Skeletal muscle satellite cell (primary cell): ENCODE data around the gene ALOX5AP.

Experiments
- H3K27me3 ChIP-seq: 2 replicates; pipeline ENCODE4 v1.7.0; 2013; ENCODE audit warnings: low read length; ENCODE audit not compliant: control insufficient read depth, insufficient read depth
- H3K36me3 ChIP-seq: 2 replicates; pipeline ENCODE4 v1.7.0; 2013; ENCODE audit warnings: mild to moderate bottlenecking, control low read depth, low read length; ENCODE audit not compliant: insufficient read depth
- H3K4me1 ChIP-seq: 2 replicates; pipeline ENCODE4 v1.7.0; 2013; ENCODE audit warnings: low read length; ENCODE audit not compliant: control insufficient read depth, insufficient read depth
- H3K4me2 ChIP-seq: 2 replicates; pipeline ENCODE4 v1.7.0; 2013; ENCODE audit warnings: mild to moderate bottlenecking, low read length
- H3K4me3 ChIP-seq: 2 replicates; pipeline ENCODE4 v1.7.0; 2013; ENCODE audit warnings: low read length
- H3K9ac ChIP-seq: 2 replicates; pipeline ENCODE4 v1.7.0; 2013; ENCODE audit warnings: mild to moderate bottlenecking, low read depth, low read length, moderate library complexity
- H3K9me3 ChIP-seq: replicated peaks from 2 replicates; pipeline ENCODE4 v1.7.0; 2013; ENCODE audit warnings: mild to moderate bottlenecking, control low read depth, low read length

Gene ALOX5AP

GRCh38 chr13:30805603-30806011 is 70.3 kb downstream of the ALOX5AP start:
- Histone ChIP-seq H3K4me1 (peaks cover 26% of the 10 kb centered on the region), H3K9ac (no peak overlapping the region), H3K9me3 (no peaks in the 10 kb centered on the region), H3K36me3 (no peaks in the 10 kb centered on the region), H3K4me2 (no peak overlapping the region), H3K4me3 (no peak overlapping the region), H3K27me3 (no peaks in the 10 kb centered on the region)

DNA sequence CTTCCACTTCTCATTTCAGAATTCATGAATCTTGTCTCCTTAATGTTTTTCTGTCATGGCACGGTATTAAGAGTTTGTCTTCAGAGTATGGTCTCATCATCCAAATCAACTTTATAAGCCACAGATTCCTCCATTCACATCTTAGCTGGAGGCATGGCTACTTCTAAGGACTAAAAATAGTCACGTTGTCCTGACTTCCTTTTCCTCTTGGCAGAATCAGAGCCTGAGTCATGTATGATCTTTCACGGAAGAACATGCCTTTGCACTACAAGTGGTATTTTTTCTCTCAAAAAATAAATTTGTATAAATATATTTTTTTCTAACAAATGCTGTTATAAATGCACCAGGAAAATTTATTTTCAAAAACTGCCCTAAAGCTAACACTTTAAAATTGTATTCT is 71.4 kb downstream of the ALOX5AP start:
- Histone ChIP-seq H3K36me3 (no peaks in the 10 kb centered on the region), H3K9me3 (no peaks in the 10 kb centered on the region), H3K9ac (no peak overlapping the region), H3K27me3 (no peaks in the 10 kb centered on the region), H3K4me1 (peaks cover 26% of the 10 kb centered on the region), H3K4me3 (no peak overlapping the region), H3K4me2 (no peak overlapping the region)

- Histone ChIP-seq H3K4me1 (peaks cover 26% of the 10 kb centered on the region), H3K9me3 (no peaks in the 10 kb centered on the region), H3K9ac (no peak overlapping the region), H3K36me3 (no peaks in the 10 kb centered on the region), H3K27me3 (no peaks in the 10 kb centered on the region), H3K4me2 (no peak overlapping the region), H3K4me3 (no peak overlapping the region)
These were observed 72.0 kb downstream of the ALOX5AP start for GRCh38 chr13:30807392-30807791.

GRCh38 chr13:30808600-30808999 is 73.3 kb downstream of the ALOX5AP start:
- Histone ChIP-seq H3K36me3 (no peaks in the 10 kb centered on the region), H3K9ac (no peak overlapping the region), H3K4me3 (no peak overlapping the region)

DNA sequence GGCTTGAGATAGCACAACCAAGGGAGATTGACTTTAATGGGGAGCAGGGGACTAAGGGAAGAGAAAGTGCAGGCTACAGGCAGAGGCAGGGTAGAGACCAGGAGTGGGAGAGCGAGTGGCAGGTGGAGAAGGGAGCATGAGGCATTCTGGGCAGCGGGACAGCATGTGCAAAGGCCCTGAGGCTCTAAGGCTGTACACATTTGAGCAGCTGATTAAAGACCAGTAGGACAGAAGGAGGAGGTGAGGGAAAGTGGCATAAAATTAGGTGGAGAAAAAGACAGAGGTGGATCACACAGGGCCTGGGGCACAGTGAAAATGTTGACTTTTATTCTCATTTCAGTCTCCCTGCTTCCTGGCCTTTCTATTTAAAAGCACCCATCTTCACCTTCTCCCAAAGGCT is 74.4 kb downstream of the ALOX5AP start:
- H3K36me3 ChIP-seq, result no peaks in the 10 kb centered on the region
- H3K4me3 ChIP-seq, result no peak overlapping the region
- no peaks in the 10 kb centered on the region for H3K27me3 ChIP-seq
- no peak overlapping the region for H3K4me2 ChIP-seq
- no peaks in the 10 kb centered on the region for H3K9me3 ChIP-seq
- H3K9ac ChIP-seq, result no peak overlapping the region
- peaks cover 14% of the 10 kb centered on the region for H3K4me1 ChIP-seq

More at GRCh38 chr13:30808600-30808999, 73.3 kb downstream of the ALOX5AP start:
- Histone ChIP-seq H3K27me3 (no peaks in the 10 kb centered on the region), H3K9me3 (no peaks in the 10 kb centered on the region), H3K4me1 (peaks cover 15% of the 10 kb centered on the region), H3K4me2 (no peak overlapping the region)

DNA sequence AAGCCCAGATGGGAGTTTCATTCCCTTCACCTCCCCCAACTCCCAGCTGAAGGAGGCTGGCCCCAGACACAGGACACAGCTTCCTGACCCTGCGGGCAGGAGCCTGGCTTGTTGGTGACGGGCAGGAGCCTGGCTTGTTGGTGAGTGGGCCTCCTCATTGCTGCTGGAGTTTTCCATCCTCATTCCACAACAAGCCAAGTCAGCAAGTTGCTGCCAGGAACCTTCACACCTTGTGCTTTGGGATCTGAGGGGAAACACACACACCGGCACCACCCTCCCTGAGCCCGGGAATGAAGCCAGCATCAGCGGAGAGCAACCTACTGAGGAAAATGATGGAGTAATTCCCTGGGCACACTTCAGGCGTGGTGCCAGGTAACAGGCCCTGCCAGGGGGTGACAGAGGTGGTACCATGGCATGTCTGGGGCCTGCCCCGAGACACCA is 74.9 kb downstream of the ALOX5AP start:
- Histone ChIP-seq H3K4me1 (peaks cover 14% of the 10 kb centered on the region), H3K9ac (no peak overlapping the region), H3K9me3 (no peaks in the 10 kb centered on the region), H3K4me2 (no peak overlapping the region), H3K27me3 (no peaks in the 10 kb centered on the region), H3K36me3 (no peaks in the 10 kb centered on the region), H3K4me3 (no peak overlapping the region)

DNA sequence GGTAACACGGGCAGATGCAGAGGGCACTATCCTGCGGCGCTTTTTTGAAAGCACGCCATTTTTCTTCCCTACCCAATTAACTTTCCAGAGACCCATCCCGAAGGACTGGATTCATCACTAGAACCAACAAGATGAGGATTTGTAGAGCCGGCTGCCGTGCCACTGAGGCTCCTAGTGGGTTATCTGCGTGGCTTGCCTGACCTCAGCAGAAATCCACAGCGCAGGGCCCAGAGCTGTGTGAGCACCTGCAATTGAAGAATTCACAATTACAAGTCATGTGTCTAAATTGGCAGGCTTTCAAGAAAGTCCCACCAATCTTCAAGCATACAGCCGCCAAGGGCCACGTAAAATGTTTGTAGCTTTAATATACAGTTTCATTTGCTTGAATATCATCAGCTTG is 75.5 kb downstream of the ALOX5AP start:
- H3K36me3 ChIP-seq, result no peaks in the 10 kb centered on the region
- no peak overlapping the region for H3K4me2 ChIP-seq
- H3K4me1 ChIP-seq, result peaks cover 10% of the 10 kb centered on the region
- no peaks in the 10 kb centered on the region for H3K9me3 ChIP-seq
- no peak overlapping the region for H3K9ac ChIP-seq
- no peak overlapping the region for H3K4me3 ChIP-seq
- H3K27me3 ChIP-seq, result no peaks in the 10 kb centered on the region
